Bronchial epithelial cell (primary cell): ENCODE measurements around the gene MAP1LC3B. TPM values are rescaled to one million over a fixed set of nuclear protein-coding genes. Genes with fewer than 3 reads are reported as not detected.

Experiments
- DNase-seq: peaks from one replicate; pipeline ENCODE4 v3.0.0-alpha.2; 2010; ENCODE audit warnings: low read depth
- FAIRE-seq: peaks from 2 replicates; lab custom pipeline; 2011; peaks lifted over from hg19 to GRCh38; lab: Jason Lieb, UNC
- H3K27me3 ChIP-seq: 2 replicates; pipeline ENCODE4 v1.5.1; 2011; ENCODE audit warnings: low read length; ENCODE audit not compliant: control insufficient read depth, insufficient read depth
- H3K36me3 ChIP-seq: 2 replicates; pipeline ENCODE4 v1.5.1; 2011; ENCODE audit warnings: low read length; ENCODE audit not compliant: control insufficient read depth, insufficient read depth
- H3K4me3 ChIP-seq: 2 replicates; pipeline ENCODE4 v1.5.1; 2011; ENCODE audit warnings: mild to moderate bottlenecking, low read depth, low read length, control low read depth
- CTCF ChIP-seq: IDR thresholded peaks from 2 replicates; pipeline ENCODE4 v1.5.1; 2011; ENCODE audit warnings: mild to moderate bottlenecking, moderate library complexity, low read length, control low read depth, inconsistent platforms; ENCODE audit not compliant: insufficient read depth, severe bottlenecking
- total RNA-seq: library from RNA; depleted of rRNA; stranded (reverse); fragments of >200 nt; gene quantifications from 2 replicates; pipeline ENCODE4 v1.2.1, GENCODE V29; 2014

The MAP1LC3B gene
- total RNA-seq, 1 donor from 2014 or later, result 75.8 TPM

GRCh38 chr16:87368029-87368770 lies 23.9 kb upstream of the MAP1LC3B start:
- no peak overlapping the region for H3K4me3 ChIP-seq
- H3K36me3 ChIP-seq, result peaks cover 9% of the 10 kb centered on the region
- H3K27me3 ChIP-seq, result no peaks in the 10 kb centered on the region
- no peak for DNase-seq
- no peak for FAIRE-seq
- no peak for TF ChIP-seq CTCF

GRCh38 chr16:87369117-87369765 lies 22.9 kb upstream of the MAP1LC3B start:
- no peak for TF ChIP-seq CTCF
- Histone ChIP-seq H3K4me3 (no peak overlapping the region), H3K27me3 (no peaks in the 10 kb centered on the region), H3K36me3 (peaks cover 7% of the 10 kb centered on the region)
- FAIRE-seq (no peak), DNase-seq (no peak)

GRCh38 chr16:87369796-87370719 lies 22.1 kb upstream of the MAP1LC3B start:
- Histone ChIP-seq H3K27me3 (no peaks in the 10 kb centered on the region), H3K4me3 (no peak overlapping the region), H3K36me3 (peaks cover 7% of the 10 kb centered on the region)
- TF ChIP-seq CTCF, result no peak
- no peak for FAIRE-seq
- DNase-seq, result no peak

- TF ChIP-seq CTCF, result no peak
- FAIRE-seq (no peak), DNase-seq (no peak)
- Histone ChIP-seq H3K27me3 (no peaks in the 10 kb centered on the region), H3K36me3 (peaks cover 5% of the 10 kb centered on the region), H3K4me3 (no peak overlapping the region)
Measured at GRCh38 chr16:87371261-87371866, 20.8 kb upstream of the MAP1LC3B start.

GRCh38 chr16:87372305-87372704 lies 19.8 kb upstream of the MAP1LC3B start:
- Histone ChIP-seq H3K36me3 (peaks cover 1% of the 10 kb centered on the region), H3K4me3 (no peak overlapping the region), H3K27me3 (no peaks in the 10 kb centered on the region)
- no peak for DNase-seq
- FAIRE-seq, result no peak
- no peak for TF ChIP-seq CTCF
